CD4-positive, alpha-beta T cell (primary cell): ENCODE measurements around the gene CERT1. TPM values are rescaled to one million over a fixed set of nuclear protein-coding genes. Genes with fewer than 3 reads are reported as not detected.

Experiments used
- ATAC-seq: fragments of 200-7000 bp; cut with Tn5 transposase; one replicate; pipeline ENCODE4 v1.10.0; 2022; ENCODE audit warnings: mild to moderate bottlenecking; ENCODE audit not compliant: poor library complexity
- CTCF ChIA-PET: fragments of 350-600 bp; sonication (Branson Sonifier 250); formaldehyde crosslinking; loops from one replicate; lab custom pipeline; 2021; ENCODE audit warnings: antibody characterized with exemption, inconsistent platforms; lab: Charles Lee
- POLR2A ChIA-PET: fragments of 350-600 bp; sonication (Branson Sonifier 250); formaldehyde crosslinking; loops from one replicate; lab custom pipeline; 2021; ENCODE audit warnings: antibody characterized with exemption, inconsistent platforms; lab: Charles Lee
- DNase-seq, 14 experiments: peaks; one replicate each; pipeline ENCODE4 v3.0.0-alpha.2; 2013 to 2020; ENCODE audit warnings: mixed read lengths in 2 of 14
- H3K27ac ChIP-seq, 2 donors: one replicate each; pipeline versions ENCODE4 v1.5.1 to v1.7.0; 2013; ENCODE audit warnings: low read length in 2 of 2, low read depth in 1 of 2, mild to moderate bottlenecking in 1 of 2
- H3K27me3 ChIP-seq, 2 experiments: 1 replicate in 1 of 2; 2 replicates in 1 of 2; pipeline versions ENCODE4 v1.6.1 to v1.7.0; 2013; ENCODE audit warnings: low read length in 2 of 2, control low read depth in 1 of 2, mild to moderate bottlenecking in 1 of 2, moderate library complexity in 1 of 2; ENCODE audit not compliant: insufficient read depth in 2 of 2, control insufficient read depth in 1 of 2
- H3K36me3 ChIP-seq: one replicate; pipeline ENCODE4 v1.6.1; 2013; ENCODE audit warnings: low read length, control low read depth; ENCODE audit not compliant: insufficient read depth
- H3K4me1 ChIP-seq: one replicate; pipeline ENCODE4 v1.6.1; 2013; ENCODE audit warnings: low read length, control low read depth; ENCODE audit not compliant: insufficient read depth
- H3K4me3 ChIP-seq: one replicate; pipeline ENCODE4 v1.5.1; 2013; ENCODE audit warnings: mild to moderate bottlenecking, low read length, moderate library complexity
- H3K9me3 ChIP-seq, 2 experiments: 1 replicate in 1 of 2; 2 replicates in 1 of 2; pipeline versions ENCODE4 v1.6.1 to v1.7.0; 2013; ENCODE audit warnings: low read length in 2 of 2, mild to moderate bottlenecking in 2 of 2, control low read depth in 1 of 2, moderate library complexity in 1 of 2; ENCODE audit not compliant: control insufficient read depth in 1 of 2, insufficient read depth in 1 of 2
- H3K27ac Mint-ChIP-seq: one replicate; pipeline ENCODE4 v1.8.0; 2020; ENCODE audit warnings: mixed read lengths
- H3K27me3 Mint-ChIP-seq: one replicate; pipeline ENCODE4 v1.8.0; 2021; ENCODE audit warnings: mixed read lengths
- H3K36me3 Mint-ChIP-seq: one replicate; pipeline ENCODE4 v1.8.0; 2021; ENCODE audit warnings: low read depth, mixed read lengths
- H3K4me1 Mint-ChIP-seq: one replicate; pipeline ENCODE4 v1.8.0; 2021; ENCODE audit warnings: low read depth, mixed read lengths
- H3K4me3 Mint-ChIP-seq: one replicate; pipeline ENCODE4 v1.8.0; 2020; ENCODE audit warnings: mild to moderate bottlenecking, mixed read lengths
- H3K9me3 Mint-ChIP-seq: one replicate; pipeline ENCODE4 v1.8.0; 2020; ENCODE audit warnings: mixed read lengths
- intact Hi-C, 2 experiments: fragments of 100-400 bp; cut with DNase I in 1 of 2; cut with micrococcal nuclease in 1 of 2; formaldehyde crosslinking; loops; one replicate each; pipeline versions ENCODE4 v1.15.1 to v1.9.0; 2023 to 2025; cut with DNase I, micrococcal nuclease
- total RNA-seq, 174 experiments: library from RNA in 2 of 174; stranded (reverse) in 2 of 174; gene quantifications; one replicate each; pipeline ENCODE4 v1.2.3 and lab custom pipeline; 2021 to 2026
- TF ChIP-seq, protein P1 (sequence below): fragments of 200-600 bp; IDR thresholded peaks from one replicate; pipeline ENCODE4 v1.8.0; 2022; ENCODE audit warnings: antibody characterized with exemption, mild to moderate bottlenecking

Gene CERT1
- total RNA-seq, 2 experiments from 2014 or later = 26.5 to 28.7 TPM

DNA sequence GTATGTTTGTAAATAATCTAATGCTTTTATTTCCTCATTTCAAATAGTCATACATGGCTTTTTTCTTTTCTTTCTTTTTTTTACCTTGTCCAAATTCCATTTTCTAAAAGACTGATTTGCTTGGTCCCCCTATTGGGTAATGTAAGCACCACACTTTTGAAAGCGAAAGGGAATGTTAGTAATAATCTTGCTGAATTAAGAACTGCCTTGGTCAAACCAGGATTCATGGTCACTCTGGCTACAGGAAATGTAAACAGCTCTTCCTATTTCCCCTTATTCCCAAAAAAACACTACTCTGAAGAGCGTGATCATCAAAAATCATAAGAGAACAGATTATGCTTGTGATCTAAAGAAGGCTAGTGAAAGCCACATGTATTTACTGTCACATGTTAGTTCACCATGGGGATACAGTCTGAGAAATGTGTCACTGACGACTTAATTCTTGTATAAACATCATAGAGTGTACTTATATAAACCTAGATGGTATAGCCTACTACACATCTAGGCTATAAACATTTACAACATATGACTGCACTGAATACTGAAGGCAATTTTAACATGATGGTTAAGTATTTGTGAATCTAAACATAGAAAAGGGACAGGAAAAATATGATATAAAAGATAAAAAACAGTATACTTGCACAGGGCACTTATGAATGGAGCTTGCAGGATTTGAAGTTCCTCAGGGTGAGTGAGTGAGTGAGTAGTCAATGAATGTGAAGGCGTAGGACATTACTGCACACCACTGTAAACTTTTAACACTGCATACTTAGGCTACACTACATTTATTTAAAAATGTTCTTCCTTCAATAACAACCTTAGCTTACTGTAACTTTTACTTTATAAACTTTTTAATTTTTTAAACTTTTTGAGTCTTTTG is 99.1 kb downstream of the CERT1 start:
- TF ChIP-seq, protein P1, sequence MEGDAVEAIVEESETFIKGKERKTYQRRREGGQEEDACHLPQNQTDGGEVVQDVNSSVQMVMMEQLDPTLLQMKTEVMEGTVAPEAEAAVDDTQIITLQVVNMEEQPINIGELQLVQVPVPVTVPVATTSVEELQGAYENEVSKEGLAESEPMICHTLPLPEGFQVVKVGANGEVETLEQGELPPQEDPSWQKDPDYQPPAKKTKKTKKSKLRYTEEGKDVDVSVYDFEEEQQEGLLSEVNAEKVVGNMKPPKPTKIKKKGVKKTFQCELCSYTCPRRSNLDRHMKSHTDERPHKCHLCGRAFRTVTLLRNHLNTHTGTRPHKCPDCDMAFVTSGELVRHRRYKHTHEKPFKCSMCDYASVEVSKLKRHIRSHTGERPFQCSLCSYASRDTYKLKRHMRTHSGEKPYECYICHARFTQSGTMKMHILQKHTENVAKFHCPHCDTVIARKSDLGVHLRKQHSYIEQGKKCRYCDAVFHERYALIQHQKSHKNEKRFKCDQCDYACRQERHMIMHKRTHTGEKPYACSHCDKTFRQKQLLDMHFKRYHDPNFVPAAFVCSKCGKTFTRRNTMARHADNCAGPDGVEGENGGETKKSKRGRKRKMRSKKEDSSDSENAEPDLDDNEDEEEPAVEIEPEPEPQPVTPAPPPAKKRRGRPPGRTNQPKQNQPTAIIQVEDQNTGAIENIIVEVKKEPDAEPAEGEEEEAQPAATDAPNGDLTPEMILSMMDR = no peak
- intact Hi-C loops = no loop called here
- Mint-ChIP-seq H3K27ac (no peak overlapping the region), H3K4me3 (no peak overlapping the region), H3K4me1 (no peaks in the 10 kb centered on the region), H3K36me3 (peaks cover 71% of the 10 kb centered on the region), H3K9me3 (no peaks in the 10 kb centered on the region), H3K27me3 (no peaks in the 10 kb centered on the region)
- DNase-seq (no peak), ATAC-seq (no peak)
- no peaks in the 10 kb centered on the region for H3K4me1 ChIP-seq
- CTCF ChIA-PET = no interaction called here
- H3K27me3 ChIP-seq = no peaks in the 10 kb centered on the region
- POLR2A ChIA-PET = no interaction called here
- no peak overlapping the region for H3K4me3 ChIP-seq
- H3K9me3 ChIP-seq = no peaks in the 10 kb centered on the region
- H3K27ac ChIP-seq = no peak overlapping the region
- H3K36me3 ChIP-seq = peaks cover 44% of the 10 kb centered on the region

DNA sequence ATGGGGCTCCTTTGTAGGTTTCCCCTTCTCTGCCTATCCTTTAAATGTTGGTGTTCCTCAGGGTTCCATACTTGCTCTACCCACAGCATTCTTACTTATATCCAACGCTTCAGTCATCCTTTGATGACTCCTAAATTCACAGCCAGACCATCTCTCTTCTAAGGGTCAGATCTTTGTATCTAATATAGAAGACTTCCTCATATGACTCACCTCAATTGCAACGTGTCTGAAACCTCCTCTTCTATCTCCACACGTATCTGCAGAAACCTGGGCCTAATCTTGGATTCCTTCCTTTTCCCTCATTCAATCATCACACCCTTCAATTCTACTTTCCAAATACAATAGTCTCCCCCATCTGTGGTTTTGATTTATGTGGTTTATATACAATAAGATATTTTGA is 106.1 kb downstream of the CERT1 start:
- no peak overlapping the region for H3K4me3 Mint-ChIP-seq
- Histone ChIP-seq H3K9me3 (no peaks in the 10 kb centered on the region), H3K36me3 (peaks cover 22% of the 10 kb centered on the region), H3K4me3 (no peak overlapping the region), H3K4me1 (no peaks in the 10 kb centered on the region), H3K27ac (no peak overlapping the region), H3K27me3 (no peaks in the 10 kb centered on the region)
- TF ChIP-seq, protein P1 = no peak
- POLR2A ChIA-PET = no interaction called here
- H3K36me3 Mint-ChIP-seq = peaks cover 65% of the 10 kb centered on the region
- no peak for ATAC-seq
- no peaks in the 10 kb centered on the region for H3K9me3 Mint-ChIP-seq
- peak overlapping the region; percentile 1 for H3K27ac Mint-ChIP-seq
- CTCF ChIA-PET = no interaction called here
- H3K27me3 Mint-ChIP-seq = no peaks in the 10 kb centered on the region
- intact Hi-C loops = no loop called here
- H3K4me1 Mint-ChIP-seq = no peaks in the 10 kb centered on the region
- no peak for DNase-seq

DNA sequence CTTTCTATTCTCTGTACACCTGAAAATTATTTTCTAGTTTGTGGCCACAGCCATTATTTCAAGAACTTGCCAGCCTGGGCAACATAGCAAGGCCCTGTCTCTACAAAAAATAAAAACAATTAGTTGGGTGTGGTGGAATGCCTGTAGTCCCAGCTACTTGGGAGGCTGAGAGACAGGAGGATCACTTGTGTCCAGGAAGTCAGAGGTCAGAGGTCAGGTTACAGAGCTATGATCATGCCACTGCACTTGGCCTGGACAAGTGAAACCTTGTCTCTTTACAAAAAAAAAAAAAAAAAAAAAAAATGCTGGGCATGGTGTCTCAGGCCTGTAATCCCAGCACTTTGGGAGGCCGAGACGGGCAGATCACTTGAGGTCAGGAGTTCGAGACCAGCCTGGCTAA is 116.2 kb downstream of the CERT1 start:
- Mint-ChIP-seq H3K27ac (no peak overlapping the region), H3K4me1 (no peaks in the 10 kb centered on the region), H3K27me3 (no peaks in the 10 kb centered on the region), H3K9me3 (no peaks in the 10 kb centered on the region), H3K4me3 (no peak overlapping the region), H3K36me3 (peaks cover 49% of the 10 kb centered on the region)
- H3K36me3 ChIP-seq = peaks cover 26% of the 10 kb centered on the region
- ChIA-PET CTCF (interaction anchor here (0.7 kb wide), 1 partner anchor 290 kb away, joined by 3 read pairs; no protein-coding TSS in a partner anchor), POLR2A (interaction anchor here (0.6 kb wide), 1 partner anchor 12 kb away, joined by 3 read pairs; no protein-coding TSS in a partner anchor)
- intact Hi-C loops = no loop called here
- ATAC-seq = no peak
- no peaks in the 10 kb centered on the region for H3K9me3 ChIP-seq
- no peak for DNase-seq
- no peak overlapping the region for H3K27ac ChIP-seq
- TF ChIP-seq, protein P1 = no peak
- H3K4me1 ChIP-seq = no peaks in the 10 kb centered on the region
- no peak overlapping the region for H3K4me3 ChIP-seq
- no peaks in the 10 kb centered on the region for H3K27me3 ChIP-seq
